Measurements from ENCODE around the gene SFTA2. TPM values are rescaled to one million over a fixed set of nuclear protein-coding genes. Genes with fewer than 3 reads are reported as not detected.
A peak's percentile ranks its signal among the peaks of the same experiment; 100 is the strongest.

Gene SFTA2
- total RNA-seq (2013): not detected
- polyA plus RNA-seq: not detected
- polyA minus RNA-seq: not detected in 2 replicates
- total RNA-seq: 0 to 0.45 (median 0) reads per million in 11 experiments

DNA sequence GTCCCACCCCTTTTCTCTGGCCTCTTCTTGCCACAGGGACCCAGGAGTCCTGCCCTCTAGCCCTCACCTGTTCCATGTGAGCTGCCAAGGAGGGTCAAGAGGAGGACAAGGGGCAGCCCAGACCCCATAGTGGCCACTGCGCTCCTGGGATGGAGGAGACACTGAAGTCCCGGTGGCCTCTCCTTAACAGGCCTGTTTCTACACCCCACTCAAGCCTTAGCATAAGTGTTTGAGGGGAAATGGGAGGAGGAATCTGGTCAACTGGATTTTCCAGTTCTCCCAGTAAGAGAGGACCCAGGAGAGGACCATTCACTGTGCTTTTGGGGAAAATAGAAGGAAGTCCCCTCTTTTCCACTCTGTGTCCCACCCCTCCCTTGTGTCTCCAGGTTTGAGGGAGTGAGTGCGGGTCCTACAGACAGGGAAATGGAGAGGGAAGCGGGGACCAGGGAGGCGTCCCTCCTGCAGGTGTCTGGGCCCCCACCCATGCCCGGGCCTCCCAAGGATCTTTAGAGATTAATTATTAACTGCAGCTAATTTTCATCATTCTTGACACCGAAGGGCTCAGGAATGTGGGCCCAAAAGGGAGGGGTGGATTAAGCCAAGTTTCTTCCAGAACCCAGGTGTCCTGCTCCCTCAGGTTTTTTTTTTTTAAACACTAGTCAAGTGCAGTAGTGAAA, at the start of gene SFTA2:
SFTA2 (minus strand) TSS at position 202 of the 677 bp plus-strand sequence; CDS start at position 128, 74 bp downstream.
- Histone ChIP-seq H2AFZ (ENCODE audit: insufficient read depth, low read depth, low read length, poor library complexity, severe bottlenecking) (no peak within 1 kb of the TSS), H3K27ac (ENCODE audit: low read depth in 1 of 2, low read length in 2 of 2) (no peak within 1 kb of the TSS), H4K20me1 (ENCODE audit: insufficient read depth, low read length) (no peaks in the 10 kb centered on the region), H3K9ac (ENCODE audit: insufficient read depth, low read length, poor library complexity, severe bottlenecking) (no peak within 1 kb of the TSS), H3K79me2 (ENCODE audit: insufficient read depth, low read length) (no peaks in the 10 kb centered on the region), H3K27me3 (ENCODE audit: control insufficient read depth in 2 of 2, insufficient read depth in 2 of 2, low read length in 2 of 2) (no peaks in the 10 kb centered on the region), H3K4me1 (ENCODE audit: control insufficient read depth in 1 of 2, insufficient read depth in 2 of 2, low read length in 2 of 2) (no peaks in the 10 kb centered on the region), H3K4me2 (replicated peaks; ENCODE audit: extremely low read depth, low read length, poor library complexity, severe bottlenecking) (no peak within 1 kb of the TSS), H3K9me3 (replicated peaks in 1 of 2; ENCODE audit: control insufficient read depth in 1 of 2, insufficient read depth in 1 of 2, low read length in 2 of 2) (peaks cover 0 to 4% of the 10 kb centered on the region in 2 donors), H3K36me3 (replicated peaks in 1 of 2; ENCODE audit: control insufficient read depth in 1 of 2, insufficient read depth in 2 of 2, low read length in 2 of 2) (no peaks in the 10 kb centered on the region), H3K4me3 (replicated peaks in 1 of 3; ENCODE audit: low read depth in 2 of 3, low read length in 3 of 3) (no peak within 1 kb of the TSS)
- H3K9me3 Mint-ChIP-seq: peaks cover 6 to 13% (median 9%) of the 10 kb centered on the region in 7 donors
- intact Hi-C loops (cut with micrococcal nuclease): no loop called here
- WGBS (ENCODE audit: insufficient coverage): no CpG with 5 or more reads among the region's 7 CpGs
- H3K27ac Mint-ChIP-seq: peak within 1 kb of the TSS in 3 of 7 donors; percentile 17 to 72 (median 59)
- H3K27me3 Mint-ChIP-seq (ENCODE audit: low read depth in 3 of 3): peaks cover 7 to 12% (median 9%) of the 10 kb centered on the region in 3 donors
- H3K4me1 Mint-ChIP-seq: peaks cover 10% of the 10 kb centered on the region
- DNase-seq: no peak
- peaks cover 4 to 5% of the 10 kb centered on the region in 2 donors for H3K36me3 Mint-ChIP-seq
- H3K4me3 Mint-ChIP-seq: no peak within 1 kb of the TSS
- TF ChIP-seq, protein P1, sequence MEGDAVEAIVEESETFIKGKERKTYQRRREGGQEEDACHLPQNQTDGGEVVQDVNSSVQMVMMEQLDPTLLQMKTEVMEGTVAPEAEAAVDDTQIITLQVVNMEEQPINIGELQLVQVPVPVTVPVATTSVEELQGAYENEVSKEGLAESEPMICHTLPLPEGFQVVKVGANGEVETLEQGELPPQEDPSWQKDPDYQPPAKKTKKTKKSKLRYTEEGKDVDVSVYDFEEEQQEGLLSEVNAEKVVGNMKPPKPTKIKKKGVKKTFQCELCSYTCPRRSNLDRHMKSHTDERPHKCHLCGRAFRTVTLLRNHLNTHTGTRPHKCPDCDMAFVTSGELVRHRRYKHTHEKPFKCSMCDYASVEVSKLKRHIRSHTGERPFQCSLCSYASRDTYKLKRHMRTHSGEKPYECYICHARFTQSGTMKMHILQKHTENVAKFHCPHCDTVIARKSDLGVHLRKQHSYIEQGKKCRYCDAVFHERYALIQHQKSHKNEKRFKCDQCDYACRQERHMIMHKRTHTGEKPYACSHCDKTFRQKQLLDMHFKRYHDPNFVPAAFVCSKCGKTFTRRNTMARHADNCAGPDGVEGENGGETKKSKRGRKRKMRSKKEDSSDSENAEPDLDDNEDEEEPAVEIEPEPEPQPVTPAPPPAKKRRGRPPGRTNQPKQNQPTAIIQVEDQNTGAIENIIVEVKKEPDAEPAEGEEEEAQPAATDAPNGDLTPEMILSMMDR (IDR thresholded peaks at IDR 0.05): no peak

DNA sequence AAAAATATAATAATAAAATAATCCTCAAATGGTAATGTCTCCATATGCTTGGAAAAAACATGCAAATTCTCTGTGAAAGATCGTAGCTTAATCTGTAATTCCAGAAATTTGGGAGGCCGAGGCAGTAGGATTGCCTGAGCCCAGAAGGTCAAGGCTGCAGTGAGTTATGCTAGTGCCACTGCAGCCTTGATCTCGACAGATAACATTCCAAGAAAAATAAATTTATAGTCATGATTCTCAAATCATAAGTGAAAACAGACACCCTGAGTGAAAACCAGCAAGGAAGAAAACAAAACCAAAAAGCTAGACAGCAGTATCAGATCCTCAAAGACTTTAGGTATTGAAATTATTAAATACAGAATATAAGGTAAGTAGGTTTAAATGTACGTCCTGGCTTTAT, 47.7 kb upstream of the SFTA2 start:
- TF ChIP-seq, protein P1 (IDR thresholded peaks at IDR 0.05): no peak
- intact Hi-C loops (cut with micrococcal nuclease): no loop called here
- H3K4me3 Mint-ChIP-seq: no peak overlapping the region
- Histone ChIP-seq H3K36me3 (replicated peaks in 1 of 2; ENCODE audit: control insufficient read depth in 1 of 2, insufficient read depth in 2 of 2, low read length in 2 of 2) (no peaks in the 10 kb centered on the region), H4K20me1 (ENCODE audit: insufficient read depth, low read length) (no peaks in the 10 kb centered on the region), H3K9ac (ENCODE audit: insufficient read depth, low read length, poor library complexity, severe bottlenecking) (no peak overlapping the region), H3K27ac (ENCODE audit: low read depth in 1 of 2, low read length in 2 of 2) (no peak overlapping the region), H3K4me1 (ENCODE audit: control insufficient read depth in 1 of 2, insufficient read depth in 2 of 2, low read length in 2 of 2) (no peaks in the 10 kb centered on the region), H2AFZ (ENCODE audit: insufficient read depth, low read depth, low read length, poor library complexity, severe bottlenecking) (no peak overlapping the region), H3K9me3 (replicated peaks in 1 of 2; ENCODE audit: control insufficient read depth in 1 of 2, insufficient read depth in 1 of 2, low read length in 2 of 2) (no peaks in the 10 kb centered on the region), H3K27me3 (ENCODE audit: control insufficient read depth in 2 of 2, insufficient read depth in 2 of 2, low read length in 2 of 2) (peaks cover 5 to 18% of the 10 kb centered on the region in 2 donors), H3K4me3 (replicated peaks in 1 of 3; ENCODE audit: low read depth in 2 of 3, low read length in 3 of 3) (no peak overlapping the region), H3K4me2 (replicated peaks; ENCODE audit: extremely low read depth, low read length, poor library complexity, severe bottlenecking) (no peak overlapping the region), H3K79me2 (ENCODE audit: insufficient read depth, low read length) (no peaks in the 10 kb centered on the region)
- peaks cover 3% of the 10 kb centered on the region for H3K4me1 Mint-ChIP-seq
- no peaks in the 10 kb centered on the region for H3K36me3 Mint-ChIP-seq
- H3K27me3 Mint-ChIP-seq (ENCODE audit: low read depth in 3 of 3): peaks cover 19 to 50% (median 23%) of the 10 kb centered on the region in 3 donors
- no peak overlapping the region for H3K27ac Mint-ChIP-seq
- WGBS (ENCODE audit: insufficient coverage): 90% methylated on average over 2 of the region's 4 CpGs
- DNase-seq: no peak
- H3K9me3 Mint-ChIP-seq: peaks cover 0 to 3% (median 0%) of the 10 kb centered on the region in 7 donors
